Endometrial microvascular endothelial cells (primary cell): ENCODE measurements around the gene LAMA4. TPM values are rescaled to one million over a fixed set of nuclear protein-coding genes. Genes with fewer than 3 reads are reported as not detected.

ENCODE experiments used
- in situ Hi-C: cut with HindIII; loops from 2 replicates; pipeline ENCODE4 v1.10.0; 2017; ENCODE audit warnings: low sequenced_read_pairs, low pct_unique_long_range_greater_than_20kb; ENCODE audit errors: inconsistent ontology term
- total RNA-seq: library from RNA; depleted of rRNA; stranded (reverse); fragments of >200 nt; gene quantifications from one replicate; pipeline ENCODE4 v1.2.3, GENCODE V29; 2015; ENCODE audit errors: inconsistent ontology term

Gene LAMA4
- total RNA-seq, 1 donor from 2014 or later: 221 TPM

- in situ Hi-C loops: no loop called here
Measured at GRCh38 chr6:112179631-112180030, 74.7 kb downstream of the LAMA4 start.

- in situ Hi-C loops: no loop called here
Measured at GRCh38 chr6:112178846-112179245, 75.5 kb downstream of the LAMA4 start.

DNA sequence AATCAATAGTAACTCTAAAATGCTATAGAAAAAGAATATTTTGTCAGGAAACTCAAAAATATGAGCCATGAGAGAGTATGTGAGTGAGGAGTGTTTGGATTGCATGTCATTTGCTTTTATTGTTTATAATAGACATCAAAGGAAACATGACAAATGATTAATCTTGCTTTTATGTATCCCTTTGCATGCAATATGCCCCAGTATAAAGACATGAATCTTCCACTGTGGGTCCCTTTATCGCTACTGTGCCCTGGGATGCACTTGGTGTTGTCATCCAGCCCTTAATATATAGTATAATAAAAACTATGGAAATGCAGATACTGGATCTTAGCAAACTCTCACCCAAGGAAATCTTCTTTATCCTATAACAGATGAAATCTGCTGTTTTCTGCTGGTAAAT, 77.3 kb downstream of the LAMA4 start:
- in situ Hi-C loops: no loop called here

- in situ Hi-C loops: no loop called here
Measured at GRCh38 chr6:112176175-112176574, 78.2 kb downstream of the LAMA4 start.

GRCh38 chr6:112173221-112173804, 81.1 kb downstream of the LAMA4 start:
- in situ Hi-C loops: no loop called here

GRCh38 chr6:112172540-112172939, 81.8 kb downstream of the LAMA4 start:
- in situ Hi-C loops: no loop called here

DNA sequence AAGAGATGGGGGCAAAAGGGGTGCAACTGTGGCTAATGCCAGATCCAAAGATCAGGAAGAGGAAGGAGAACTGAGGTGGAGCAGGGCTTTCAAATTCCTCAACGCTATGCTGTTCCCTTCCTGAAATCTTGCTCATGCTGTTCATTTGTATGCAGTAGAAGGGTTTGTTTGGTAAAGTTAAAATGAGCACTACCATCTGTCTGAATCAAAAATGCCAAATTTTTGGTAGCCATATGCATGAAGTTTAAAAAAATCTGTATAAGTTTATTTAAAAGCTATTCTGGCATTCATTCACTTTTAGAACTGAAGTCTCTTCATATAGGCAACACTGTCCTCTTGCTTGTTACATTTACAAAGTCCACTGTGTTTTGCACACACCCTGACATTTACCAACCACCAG, 84.8 kb downstream of the LAMA4 start:
- in situ Hi-C loops: no loop called here

DNA sequence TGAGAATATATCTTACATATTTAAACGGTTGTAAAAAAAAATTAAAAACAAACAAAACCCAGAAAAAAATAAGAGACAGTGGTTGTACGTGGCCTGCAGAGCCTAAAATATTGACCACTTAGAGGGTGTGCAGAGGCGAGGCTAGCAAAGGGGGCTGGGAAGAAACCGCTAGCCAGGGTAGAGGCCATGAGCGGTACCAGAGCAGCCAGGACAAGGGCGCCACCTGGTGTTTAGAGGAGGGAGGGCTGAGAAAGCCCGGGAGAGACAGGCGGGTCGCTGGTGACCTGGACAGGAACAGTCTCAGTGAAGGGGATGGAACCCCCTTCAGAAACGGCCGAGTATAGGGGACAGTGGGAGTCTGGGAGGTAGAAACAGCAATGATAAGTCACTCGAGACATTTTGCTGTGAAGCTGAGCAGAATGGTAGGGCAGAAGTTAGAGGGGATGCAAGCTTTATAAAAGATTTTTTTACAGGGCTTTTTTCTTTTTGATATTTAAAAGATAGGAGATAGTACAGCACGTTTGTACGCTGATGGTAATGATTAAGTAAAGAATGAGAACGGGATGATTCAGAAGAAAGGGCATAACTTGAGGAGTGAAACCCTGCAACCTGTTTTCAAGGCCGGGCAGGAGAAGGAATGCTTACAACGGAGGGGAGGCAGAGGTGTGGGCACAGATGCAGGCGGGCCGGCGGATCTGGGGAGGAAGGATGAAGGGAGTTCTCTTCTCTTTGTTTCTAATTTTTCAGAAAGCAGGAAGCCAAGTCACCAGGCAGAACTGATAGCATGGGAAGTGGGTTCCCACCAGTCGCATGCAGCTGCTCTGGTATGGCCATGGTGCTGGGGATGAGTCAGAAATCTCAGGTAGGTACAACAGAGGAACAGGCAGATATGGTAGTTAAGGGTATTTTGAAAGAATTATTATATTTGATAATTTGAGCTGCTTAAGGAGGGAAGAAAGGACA, 90.8 kb downstream of the LAMA4 start:
- in situ Hi-C loops: no loop called here

DNA sequence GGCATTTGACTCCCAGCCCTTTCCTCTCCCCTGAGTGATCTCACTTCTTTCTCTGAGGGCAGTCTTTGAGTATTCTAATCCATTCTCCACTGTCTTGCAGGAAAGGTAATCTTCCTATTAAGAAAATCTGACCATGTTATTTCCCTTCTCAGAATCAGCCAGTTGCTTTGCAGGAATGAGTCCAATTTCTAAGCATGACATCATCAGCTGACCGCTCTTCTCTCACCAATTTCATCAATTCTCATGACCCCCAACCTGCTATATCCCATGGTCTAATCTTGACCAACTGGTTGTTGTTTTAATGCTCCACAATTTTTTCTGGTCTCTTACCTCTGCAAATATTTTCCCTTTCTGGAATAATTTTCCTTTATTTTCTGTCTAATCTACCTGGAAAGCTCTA, 93.6 kb downstream of the LAMA4 start:
- in situ Hi-C loops: no loop called here

DNA sequence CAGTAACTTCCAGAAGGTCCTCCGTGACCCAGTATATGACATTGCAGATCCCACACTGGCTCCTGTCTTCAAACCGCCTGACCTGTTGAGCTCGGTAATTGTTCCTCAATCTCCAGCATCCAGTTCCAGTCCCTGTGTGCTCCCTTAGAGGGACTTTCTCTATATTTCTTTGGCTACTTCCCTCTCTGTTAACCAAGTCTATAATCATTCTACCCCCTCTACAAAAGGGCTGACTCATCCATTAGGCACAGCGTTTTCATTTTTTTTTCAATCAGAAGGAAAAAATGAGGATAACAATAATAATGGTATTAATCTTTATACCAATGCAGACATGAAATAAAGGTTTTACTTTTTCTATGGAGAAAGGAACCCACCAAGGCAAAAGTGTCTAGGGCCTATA, 97.7 kb downstream of the LAMA4 start:
- in situ Hi-C loops: no loop called here

DNA sequence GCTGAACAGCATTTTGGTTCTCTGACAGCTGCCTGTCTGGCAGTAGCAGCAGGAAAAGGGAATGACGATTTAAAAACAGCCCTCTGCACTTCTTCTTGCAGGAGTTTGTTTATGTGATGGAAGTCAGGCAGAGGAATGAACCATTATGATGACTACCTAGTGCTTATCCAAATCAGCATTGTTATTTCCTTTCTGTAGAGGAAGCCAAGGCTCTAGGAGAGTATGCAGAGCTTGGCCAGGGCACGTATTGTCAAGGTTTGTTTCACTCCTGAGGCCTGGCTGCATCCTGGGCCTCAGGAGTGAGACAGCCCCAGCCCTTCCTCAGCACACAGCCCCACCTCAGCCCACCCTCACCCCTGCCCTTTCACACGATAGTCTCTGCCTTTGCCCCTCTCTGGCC, 98.5 kb downstream of the LAMA4 start:
- in situ Hi-C loops: no loop called here

DNA sequence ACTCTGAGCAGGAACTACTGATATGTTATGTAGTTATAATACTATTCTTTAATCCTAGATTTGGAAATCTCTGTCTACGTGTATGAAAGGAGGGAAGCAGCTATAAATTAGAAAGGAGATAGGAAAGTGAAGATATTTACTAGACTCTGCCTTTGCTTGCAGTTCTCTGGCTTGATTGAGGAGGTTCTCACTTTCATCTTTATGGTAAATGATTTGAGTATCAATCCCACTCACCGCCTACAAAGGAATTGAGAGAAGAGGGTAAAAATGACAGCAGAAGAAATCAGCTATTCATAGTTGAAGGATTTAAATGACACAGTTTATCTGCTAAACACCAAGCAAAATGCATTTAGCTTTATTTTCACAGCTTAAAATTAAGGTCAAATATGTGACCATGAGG, 99.7 kb downstream of the LAMA4 start:
- in situ Hi-C loops: no loop called here

DNA sequence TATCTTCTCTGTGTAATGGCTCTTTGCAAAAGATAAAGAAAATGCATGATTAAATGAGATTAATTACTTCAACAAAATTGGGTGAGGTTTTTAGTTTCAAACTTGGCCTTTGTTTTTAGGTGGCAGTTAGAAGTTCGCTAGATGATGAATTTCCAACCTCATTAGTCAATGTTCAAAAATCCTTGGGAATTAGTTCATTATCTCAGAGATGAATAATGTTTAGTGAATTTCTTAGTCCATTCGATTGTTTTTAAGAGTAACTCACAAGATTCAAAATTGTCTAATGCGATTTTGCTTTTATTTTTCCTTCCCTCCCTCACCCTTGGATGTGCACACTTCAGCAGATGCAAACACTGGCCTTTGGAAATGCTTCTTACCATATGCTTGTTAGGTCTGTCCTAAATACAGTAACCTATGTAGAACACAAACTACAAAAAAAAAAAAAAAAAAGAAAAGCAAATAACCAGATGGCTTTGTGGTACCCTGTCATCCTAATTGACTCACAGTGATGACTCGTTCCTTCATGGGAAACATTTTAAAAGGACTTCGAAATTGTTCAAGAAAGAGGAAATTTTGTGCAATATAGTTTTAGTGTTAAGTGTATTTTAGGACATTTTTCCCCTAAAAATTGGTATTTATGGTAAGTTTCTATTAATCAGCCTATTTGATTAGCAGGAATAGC, 100.3 kb downstream of the LAMA4 start:
- in situ Hi-C loops: no loop called here

DNA sequence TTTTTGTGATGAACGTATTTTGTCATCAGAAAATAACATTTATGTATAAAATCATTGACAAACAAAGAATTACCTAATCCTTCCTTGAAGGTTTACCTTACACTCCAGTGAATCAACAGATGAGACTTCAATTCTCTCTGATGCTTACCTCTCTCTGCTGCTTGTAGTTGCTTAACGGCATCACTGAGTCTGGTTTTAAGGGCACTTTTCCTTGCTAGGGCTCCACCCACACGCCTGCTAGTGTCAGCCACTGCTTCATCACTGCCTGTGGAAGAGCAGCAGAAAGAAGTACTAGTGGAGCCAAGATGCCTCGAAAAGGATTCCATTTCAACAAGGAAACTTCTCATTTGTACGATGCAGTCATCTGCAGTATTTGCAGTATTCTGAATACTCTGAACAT, 104.0 kb downstream of the LAMA4 start:
- in situ Hi-C loops: no loop called here

- in situ Hi-C loops: no loop called here
Measured at GRCh38 chr6:112149719-112150263, 104.6 kb downstream of the LAMA4 start.

- in situ Hi-C loops: no loop called here
Measured at GRCh38 chr6:112149236-112149635, 105.1 kb downstream of the LAMA4 start.

- in situ Hi-C loops: no loop called here
Measured at GRCh38 chr6:112148103-112148502, 106.3 kb downstream of the LAMA4 start.

GRCh38 chr6:112145080-112145573, 109.2 kb downstream of the LAMA4 start:
- in situ Hi-C loops: no loop called here

GRCh38 chr6:112144145-112144926, 110.0 kb downstream of the LAMA4 start:
- in situ Hi-C loops: no loop called here
